ENCODE results near the gene OMG.

OMG gene

DNA sequence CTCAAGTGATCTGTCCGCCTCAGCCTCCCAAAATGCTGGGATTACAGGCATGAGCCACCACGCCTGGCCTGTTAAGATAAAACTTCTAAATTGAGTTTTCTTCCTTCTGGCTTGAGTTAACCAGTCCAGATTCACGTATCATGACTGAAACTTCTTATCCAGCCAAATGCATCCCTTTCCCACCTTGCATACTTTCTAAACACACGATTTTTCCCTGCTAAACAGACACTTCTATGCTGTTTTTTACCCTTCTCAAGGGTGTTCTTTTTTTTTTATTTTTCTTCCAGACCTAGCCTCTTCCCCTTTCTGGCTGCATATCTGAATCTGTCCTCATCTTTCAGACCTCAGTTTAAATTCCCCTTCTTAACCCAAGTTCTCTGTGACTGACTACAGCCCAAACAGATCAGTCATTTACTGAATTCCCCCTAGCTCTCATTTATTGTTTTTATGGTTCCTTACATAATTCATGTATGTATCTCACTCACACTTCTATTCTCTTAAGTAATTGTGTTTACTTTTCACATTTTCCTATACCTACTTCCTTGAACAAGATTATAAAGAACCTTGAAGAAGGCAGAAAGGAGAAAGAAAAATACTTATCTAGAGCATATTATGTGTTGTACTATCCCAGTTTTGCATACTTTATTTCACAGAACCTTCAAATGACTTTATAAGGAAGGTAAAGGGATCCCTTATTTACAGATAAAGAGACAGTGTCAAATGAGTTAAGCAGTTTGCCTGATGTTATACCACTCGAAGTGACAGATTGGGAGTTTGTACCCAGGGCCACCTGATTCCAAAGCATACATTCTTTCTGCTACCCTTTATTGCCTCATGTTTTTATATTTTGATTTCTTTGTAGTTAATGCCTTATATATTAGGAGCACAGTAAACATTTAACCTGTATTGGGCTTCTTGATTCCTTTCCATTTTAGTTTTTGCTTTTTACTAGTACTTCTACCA, 11.6 kb upstream of the OMG start:
- no peak overlapping the region for H3K4me3 ChIP-seq (replicated peaks; ENCODE audit: low read depth, low read length)
- no peak for DNase-seq (ENCODE audit: extremely low read depth, low read depth)

DNA sequence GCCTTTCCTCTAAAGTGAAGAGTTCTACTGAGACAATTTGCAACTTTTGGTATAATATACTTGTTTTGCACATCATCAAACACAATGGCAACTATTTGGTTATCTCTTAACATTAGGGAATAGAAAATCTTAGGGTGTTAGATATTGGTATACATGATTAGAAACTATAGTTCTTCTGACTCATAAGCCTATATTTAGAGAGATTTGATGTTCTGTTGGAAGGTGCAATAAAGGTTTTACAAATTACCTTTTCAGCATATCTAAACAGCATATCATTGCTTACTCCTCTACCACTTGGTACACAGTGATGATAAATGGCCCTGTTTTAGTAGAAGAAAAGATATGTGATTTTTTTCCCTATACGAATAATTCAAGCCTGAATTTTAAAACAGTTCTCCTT, 10.6 kb upstream of the OMG start:
- no peak for DNase-seq (ENCODE audit: extremely low read depth, low read depth)
- TF ChIP-seq, protein P1, sequence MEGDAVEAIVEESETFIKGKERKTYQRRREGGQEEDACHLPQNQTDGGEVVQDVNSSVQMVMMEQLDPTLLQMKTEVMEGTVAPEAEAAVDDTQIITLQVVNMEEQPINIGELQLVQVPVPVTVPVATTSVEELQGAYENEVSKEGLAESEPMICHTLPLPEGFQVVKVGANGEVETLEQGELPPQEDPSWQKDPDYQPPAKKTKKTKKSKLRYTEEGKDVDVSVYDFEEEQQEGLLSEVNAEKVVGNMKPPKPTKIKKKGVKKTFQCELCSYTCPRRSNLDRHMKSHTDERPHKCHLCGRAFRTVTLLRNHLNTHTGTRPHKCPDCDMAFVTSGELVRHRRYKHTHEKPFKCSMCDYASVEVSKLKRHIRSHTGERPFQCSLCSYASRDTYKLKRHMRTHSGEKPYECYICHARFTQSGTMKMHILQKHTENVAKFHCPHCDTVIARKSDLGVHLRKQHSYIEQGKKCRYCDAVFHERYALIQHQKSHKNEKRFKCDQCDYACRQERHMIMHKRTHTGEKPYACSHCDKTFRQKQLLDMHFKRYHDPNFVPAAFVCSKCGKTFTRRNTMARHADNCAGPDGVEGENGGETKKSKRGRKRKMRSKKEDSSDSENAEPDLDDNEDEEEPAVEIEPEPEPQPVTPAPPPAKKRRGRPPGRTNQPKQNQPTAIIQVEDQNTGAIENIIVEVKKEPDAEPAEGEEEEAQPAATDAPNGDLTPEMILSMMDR (IDR thresholded peaks at IDR 0.05; ENCODE audit: low read depth, low read length, missing control alignments): no peak
- no peak overlapping the region for H3K4me3 ChIP-seq (replicated peaks; ENCODE audit: low read depth, low read length)

More for the DNA sequence above, 11.6 kb upstream of the OMG start:
- TF ChIP-seq, protein P1 (IDR thresholded peaks at IDR 0.05; ENCODE audit: low read depth, low read length, missing control alignments): no peak

DNA sequence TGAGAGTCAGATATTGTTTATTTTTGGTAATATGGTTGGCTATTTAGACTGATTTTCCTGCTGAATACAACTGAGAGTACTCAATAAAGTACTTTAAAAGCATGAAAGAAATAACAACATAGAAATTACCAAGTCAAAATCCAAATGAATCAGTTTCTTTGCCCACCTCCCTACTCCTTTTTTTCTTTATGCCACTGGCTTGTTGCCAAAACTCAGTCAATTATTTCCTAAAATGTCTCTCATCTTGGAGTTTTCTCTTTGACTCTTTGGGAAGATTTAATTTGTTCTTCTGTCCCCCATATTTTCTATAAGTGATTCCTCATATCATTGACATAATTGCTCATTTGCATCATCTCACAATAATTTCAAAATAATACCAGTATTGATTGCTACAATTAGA, 2.6 kb upstream of the OMG start:
- H3K4me3 ChIP-seq (replicated peaks; ENCODE audit: low read depth, low read length): no peak overlapping the region
- no peak for DNase-seq (ENCODE audit: extremely low read depth, low read depth)
- TF ChIP-seq, protein P1 (IDR thresholded peaks at IDR 0.05; ENCODE audit: low read depth, low read length, missing control alignments): no peak

DNA sequence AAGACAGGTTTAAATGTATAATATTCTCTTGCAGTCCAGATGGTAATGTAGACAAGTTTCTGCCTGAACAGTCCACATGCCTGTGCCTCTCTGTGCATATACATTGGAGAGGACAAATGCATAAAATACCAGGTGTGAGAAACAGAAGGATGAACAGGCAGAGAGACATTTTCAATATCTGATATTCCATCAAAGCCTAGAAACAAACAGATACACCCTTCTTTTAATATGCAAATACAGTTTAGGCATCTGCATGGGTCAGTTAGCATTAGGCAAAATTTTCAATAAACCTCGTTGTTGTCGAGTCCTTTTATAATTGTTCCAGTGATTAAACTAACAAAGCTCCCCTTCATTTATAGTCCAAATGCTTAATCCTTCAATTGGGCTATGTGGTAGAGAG, 897 bp downstream of the OMG start:
- TF ChIP-seq, protein P1 (IDR thresholded peaks at IDR 0.05; ENCODE audit: low read depth, low read length, missing control alignments): no peak
- DNase-seq (ENCODE audit: extremely low read depth, low read depth): no peak
- H3K4me3 ChIP-seq (replicated peaks; ENCODE audit: low read depth, low read length): no peak overlapping the region

DNA sequence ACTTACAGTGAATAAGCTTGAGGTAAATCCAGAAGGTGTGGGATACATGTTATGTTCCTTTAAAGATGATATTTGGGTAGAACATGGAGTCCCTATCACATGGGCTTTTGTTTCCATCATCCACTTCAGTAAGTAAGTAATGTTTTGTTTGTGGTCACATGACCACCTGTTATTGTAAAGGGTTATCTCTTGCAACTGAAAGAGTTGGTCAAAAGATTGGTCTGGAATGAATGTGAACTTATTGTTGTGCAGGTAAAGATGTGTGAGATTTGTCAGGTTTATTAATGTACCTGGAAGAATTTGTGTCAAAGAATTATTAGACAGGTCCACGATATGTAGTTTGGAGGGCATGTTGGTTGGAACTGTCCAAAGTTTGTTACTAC, 1.6 kb downstream of the OMG start:
- no peak overlapping the region for H3K4me3 ChIP-seq (replicated peaks; ENCODE audit: low read depth, low read length)
- no peak for DNase-seq (ENCODE audit: extremely low read depth, low read depth)
- TF ChIP-seq, protein P1 (IDR thresholded peaks at IDR 0.05; ENCODE audit: low read depth, low read length, missing control alignments): no peak

DNA sequence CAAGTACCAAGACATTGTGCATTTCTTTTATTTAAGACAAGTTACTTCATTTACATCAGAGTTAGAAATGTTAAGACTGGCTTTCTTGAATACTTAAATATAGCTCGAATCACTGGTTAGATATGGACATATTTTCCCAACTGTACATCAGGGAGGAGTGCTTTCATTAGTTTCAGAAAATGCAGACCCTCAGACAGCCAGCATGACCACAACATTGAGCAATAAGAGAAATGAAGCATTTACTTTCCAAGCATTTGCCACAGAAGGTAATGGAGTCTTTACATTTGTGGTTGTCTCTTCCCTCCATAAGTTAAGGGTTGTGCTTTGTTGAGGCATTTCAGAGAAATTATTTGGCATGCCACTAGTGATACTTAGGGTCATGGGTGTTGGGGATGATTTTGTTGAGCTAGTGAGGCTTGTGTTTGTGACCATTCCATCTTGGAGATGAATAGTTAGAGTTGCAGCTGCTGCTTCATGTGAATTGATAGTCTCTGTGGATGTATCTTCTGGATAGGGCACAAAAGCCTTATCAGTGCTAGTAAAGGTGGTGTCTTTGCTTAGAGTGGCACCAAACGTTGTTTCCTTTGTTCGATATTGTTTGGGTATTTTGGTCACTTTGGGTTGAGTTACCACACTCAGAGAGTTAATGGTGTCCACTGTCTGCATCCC, 2.1 kb downstream of the OMG start:
- no peak for DNase-seq (ENCODE audit: extremely low read depth, low read depth)
- TF ChIP-seq, protein P1 (IDR thresholded peaks at IDR 0.05; ENCODE audit: low read depth, low read length, missing control alignments): no peak
- no peak overlapping the region for H3K4me3 ChIP-seq (replicated peaks; ENCODE audit: low read depth, low read length)
